Transverse colon (tissue), 4 donors: ENCODE measurements around the gene SEMA3G.

Experiments
- POLR2A ChIP-seq: fragments of 450-650 bp; IDR thresholded peaks from one replicate; pipeline ENCODE4 v1.6.1; 2016; ENCODE audit warnings: antibody characterized with exemption, mild to moderate bottlenecking, moderate library complexity
- POLR2AphosphoS5 ChIP-seq, 3 donors: sonication (generic); formaldehyde crosslinking; IDR thresholded peaks; one replicate each; pipeline ENCODE4 v1.6.1; 2016; ENCODE audit warnings: antibody characterized with exemption in 3 of 3
- TF ChIP-seq, protein P1 (sequence below), 5 experiments: fragments of 200-600 bp in 3 of 5; fragments of 450-650 bp in 2 of 5; sonication (generic) in 3 of 5; IDR thresholded peaks; 1 replicate in 2 of 5; 2 replicates in 3 of 5; pipeline ENCODE4 v1.5.1; 2016 to 2017; ENCODE audit warnings: antibody characterized with exemption in 5 of 5, inconsistent platforms in 3 of 5, mild to moderate bottlenecking in 2 of 5, moderate library complexity in 1 of 5

DNA sequence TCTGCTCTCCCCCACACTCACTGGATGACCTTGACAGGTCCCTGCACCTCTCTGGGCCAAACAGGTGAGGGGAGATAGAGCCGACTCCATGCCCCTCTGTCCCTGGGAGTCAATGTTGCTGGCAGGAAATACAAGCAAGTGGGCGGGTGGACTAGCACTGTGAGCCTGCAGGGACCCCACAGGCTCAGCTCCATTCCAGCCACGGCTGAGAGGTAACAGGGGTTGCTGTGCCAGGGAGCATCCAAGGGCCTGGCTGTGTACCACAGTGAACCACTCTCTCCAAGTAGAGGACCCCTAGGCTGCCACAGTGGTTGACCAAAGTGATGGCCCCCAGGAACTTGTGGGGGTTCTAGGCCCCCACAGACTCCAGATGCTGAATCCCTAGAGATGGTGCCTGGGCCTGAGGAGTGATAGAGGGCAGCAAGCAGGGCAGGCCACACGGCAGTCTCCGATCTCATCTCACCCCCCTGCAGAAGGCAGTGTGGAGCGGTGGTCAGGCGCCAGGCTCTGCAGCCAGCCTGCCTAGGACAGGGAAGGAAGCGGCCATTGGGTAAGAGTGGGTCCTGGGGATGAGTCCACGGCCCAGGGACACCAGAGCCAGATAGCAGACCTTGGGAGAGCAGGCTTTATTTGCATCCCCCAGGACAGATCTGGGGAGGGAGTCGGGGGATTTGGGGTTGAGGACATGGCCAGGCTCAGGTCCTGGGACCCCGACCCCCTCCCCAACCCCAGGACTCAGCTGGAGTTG, 5.8 kb upstream of the SEMA3G start:
- TF ChIP-seq, protein P1, sequence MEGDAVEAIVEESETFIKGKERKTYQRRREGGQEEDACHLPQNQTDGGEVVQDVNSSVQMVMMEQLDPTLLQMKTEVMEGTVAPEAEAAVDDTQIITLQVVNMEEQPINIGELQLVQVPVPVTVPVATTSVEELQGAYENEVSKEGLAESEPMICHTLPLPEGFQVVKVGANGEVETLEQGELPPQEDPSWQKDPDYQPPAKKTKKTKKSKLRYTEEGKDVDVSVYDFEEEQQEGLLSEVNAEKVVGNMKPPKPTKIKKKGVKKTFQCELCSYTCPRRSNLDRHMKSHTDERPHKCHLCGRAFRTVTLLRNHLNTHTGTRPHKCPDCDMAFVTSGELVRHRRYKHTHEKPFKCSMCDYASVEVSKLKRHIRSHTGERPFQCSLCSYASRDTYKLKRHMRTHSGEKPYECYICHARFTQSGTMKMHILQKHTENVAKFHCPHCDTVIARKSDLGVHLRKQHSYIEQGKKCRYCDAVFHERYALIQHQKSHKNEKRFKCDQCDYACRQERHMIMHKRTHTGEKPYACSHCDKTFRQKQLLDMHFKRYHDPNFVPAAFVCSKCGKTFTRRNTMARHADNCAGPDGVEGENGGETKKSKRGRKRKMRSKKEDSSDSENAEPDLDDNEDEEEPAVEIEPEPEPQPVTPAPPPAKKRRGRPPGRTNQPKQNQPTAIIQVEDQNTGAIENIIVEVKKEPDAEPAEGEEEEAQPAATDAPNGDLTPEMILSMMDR (IDR thresholded peaks at IDR 0.05) = no peak
- TF ChIP-seq POLR2AphosphoS5 (IDR thresholded peaks at IDR 0.05) (no peak), POLR2A (no peak)
